ENCODE data around the gene IL3. TPM values are rescaled to one million over a fixed set of nuclear protein-coding genes. Genes with fewer than 3 reads are reported as not detected.

The IL3 gene
- total RNA-seq, 1 donor from 2014 or later, result not detected

- no peak for DNase-seq (ENCODE audit: low read depth)
- Histone ChIP-seq H3K4me3 (ENCODE audit: low read depth, low read length) (no peak overlapping the region), H3K36me3 (ENCODE audit: control insufficient read depth, insufficient read depth, low read length) (no peaks in the 10 kb centered on the region), H3K27me3 (ENCODE audit: control insufficient read depth, insufficient read depth, low read length) (no peaks in the 10 kb centered on the region)
- TF ChIP-seq CTCF (IDR thresholded peaks at IDR 0.05; ENCODE audit: insufficient read depth, low read length, poor library complexity, severe bottlenecking), result no peak
These were observed 51.7 kb downstream of the IL3 start for GRCh38 chr5:132112111-132112510.

Other genes with a start within 250 kb of the IL3 start
- not detected in 2 replicates for gene MEIKIN, start 115.0 kb upstream of the IL3 start, total RNA-seq
- under 0.01 and 1.0 TPM in 2 replicates for gene ACSL6, start 49.0 kb upstream of the IL3 start, total RNA-seq
- 6.7 and 10.5 TPM in 2 replicates for gene CSF2, start 13.1 kb downstream of the IL3 start, total RNA-seq
- gene P4HA2, start 167.2 kb downstream of the IL3 start, total RNA-seq, result 71.5 and 77.5 TPM in 2 replicates
- gene PDLIM4, start 197.0 kb downstream of the IL3 start, total RNA-seq, result 146 and 164 TPM in 2 replicates
- gene SLC22A4, start 233.7 kb downstream of the IL3 start, total RNA-seq, result 1.8 and 2.3 TPM in 2 replicates

Measured in kidney epithelial cell (primary cell).